ENCODE results near the gene CRK.
"Not testable (repeated sequence)": the region's sequence is repeated elsewhere in the genome, so short reads cannot be mapped to it uniquely, and the experiment has no call there.

Gene CRK

GRCh38 chr17:1387490-1388227 is 68.4 kb downstream of the CRK start:
- DNase-seq (ENCODE audit: low read depth), result not testable (repeated sequence)

- not testable (repeated sequence) for DNase-seq (ENCODE audit: low read depth)
Observed at GRCh38 chr17:1386675-1387190, 69.3 kb downstream of the CRK start.

GRCh38 chr17:1386265-1386664 is 69.8 kb downstream of the CRK start:
- no peak for DNase-seq (ENCODE audit: low read depth)

GRCh38 chr17:1385861-1386260 is 70.2 kb downstream of the CRK start:
- no peak for DNase-seq (ENCODE audit: low read depth)

- DNase-seq (ENCODE audit: low read depth), result no peak
Observed at GRCh38 chr17:1384905-1385435, 71.1 kb downstream of the CRK start.

GRCh38 chr17:1379930-1380313 is 76.1 kb downstream of the CRK start:
- DNase-seq (ENCODE audit: low read depth), result no peak

GRCh38 chr17:1379208-1379929 is 76.7 kb downstream of the CRK start:
- no peak for DNase-seq (ENCODE audit: low read depth)

- DNase-seq (ENCODE audit: low read depth), result not testable (repeated sequence)
Observed at GRCh38 chr17:1378476-1378860, 77.6 kb downstream of the CRK start.

GRCh38 chr17:1377334-1377733 is 78.7 kb downstream of the CRK start:
- no peak for DNase-seq (ENCODE audit: low read depth)

- no peak for DNase-seq (ENCODE audit: low read depth)
Observed at GRCh38 chr17:1376061-1376460, 80.0 kb downstream of the CRK start.

- DNase-seq (ENCODE audit: low read depth), result no peak
Observed at GRCh38 chr17:1375615-1376014, 80.4 kb downstream of the CRK start.

GRCh38 chr17:1374431-1375177 is 81.4 kb downstream of the CRK start:
- DNase-seq (ENCODE audit: low read depth), result no peak

- no peak for DNase-seq (ENCODE audit: low read depth)
Observed at GRCh38 chr17:1373707-1374237, 82.3 kb downstream of the CRK start.

GRCh38 chr17:1372618-1373017 is 83.4 kb downstream of the CRK start:
- no peak for DNase-seq (ENCODE audit: low read depth)

- no peak for DNase-seq (ENCODE audit: low read depth)
Observed at GRCh38 chr17:1371893-1372590, 84.0 kb downstream of the CRK start.

Measured in stimulated activated CD8-positive, alpha-beta memory T cell treated with anti-CD3 and anti-CD28 coated beads, Interleukin-12 subunit alpha, Interleukin-12 subunit beta, amount 100 ng/mL, for 4 hours (primary cell).